HEK293 (cell line): ENCODE measurements around the gene GNB2.

ENCODE experiments used
- GLIS2 ChIP-seq: fragments of 450-650 bp; formaldehyde crosslinking; IDR thresholded peaks from 2 replicates; pipeline ENCODE4 v1.5.1; 2016; ENCODE audit warnings: missing biosample characterization, missing genetic modification characterization
- KLF17 ChIP-seq: fragments of 450-650 bp; formaldehyde crosslinking; IDR thresholded peaks from 2 replicates; pipeline ENCODE4 v1.5.1; 2016; ENCODE audit warnings: missing biosample characterization, missing genetic modification characterization
- KLF7 ChIP-seq: fragments of 450-650 bp; formaldehyde crosslinking; IDR thresholded peaks from 2 replicates; pipeline ENCODE4 v1.5.1; 2016; ENCODE audit warnings: missing biosample characterization, missing genetic modification characterization, borderline replicate concordance
- SALL2 ChIP-seq: fragments of 450-650 bp; formaldehyde crosslinking; IDR thresholded peaks from 2 replicates; pipeline ENCODE4 v1.5.0; 2017; ENCODE audit warnings: missing biosample characterization, mild to moderate bottlenecking, missing genetic modification characterization, borderline replicate concordance
- SP2 ChIP-seq: fragments of 450-650 bp; formaldehyde crosslinking; IDR thresholded peaks from 2 replicates; pipeline ENCODE4 v1.5.1; 2016; ENCODE audit warnings: missing biosample characterization, missing genetic modification characterization
- SP3 ChIP-seq: fragments of 450-650 bp; formaldehyde crosslinking; IDR thresholded peaks from 2 replicates; pipeline ENCODE4 v1.5.1; 2016; ENCODE audit warnings: missing biosample characterization, missing genetic modification characterization
- ZBTB10 ChIP-seq: fragments of 450-650 bp; formaldehyde crosslinking; IDR thresholded peaks from 2 replicates; pipeline ENCODE4 v1.5.1; 2016; ENCODE audit warnings: missing biosample characterization, missing genetic modification characterization
- ZBTB8A ChIP-seq: fragments of 450-650 bp; formaldehyde crosslinking; IDR thresholded peaks from 2 replicates; pipeline ENCODE4 v1.5.1; 2016; ENCODE audit warnings: missing biosample characterization, missing genetic modification characterization
- ZNF132 ChIP-seq: fragments of 450-650 bp; formaldehyde crosslinking; IDR thresholded peaks from 2 replicates; pipeline ENCODE4 v1.5.1; 2017; ENCODE audit warnings: missing biosample characterization, missing genetic modification characterization, borderline replicate concordance
- ZNF146 ChIP-seq: fragments of 450-650 bp; formaldehyde crosslinking; IDR thresholded peaks from 2 replicates; pipeline ENCODE4 v1.5.1; 2016; ENCODE audit warnings: missing biosample characterization, missing genetic modification characterization
- ZNF280D ChIP-seq: fragments of 450-650 bp; formaldehyde crosslinking; IDR thresholded peaks from 2 replicates; pipeline ENCODE4 v1.5.1; 2016; ENCODE audit warnings: missing biosample characterization, missing genetic modification characterization
- ZNF394 ChIP-seq: fragments of 450-650 bp; formaldehyde crosslinking; IDR thresholded peaks from 2 replicates; pipeline ENCODE4 v1.5.1; 2016; ENCODE audit warnings: missing biosample characterization, missing genetic modification characterization, mild to moderate bottlenecking, moderate library complexity, borderline replicate concordance
- ZNF398 ChIP-seq: fragments of 450-650 bp; formaldehyde crosslinking; IDR thresholded peaks from 2 replicates; pipeline ENCODE4 v1.5.1; 2017; ENCODE audit warnings: missing biosample characterization, missing genetic modification characterization
- ZNF501 ChIP-seq: fragments of 450-650 bp; formaldehyde crosslinking; IDR thresholded peaks from 2 replicates; pipeline ENCODE4 v1.5.1; 2016; ENCODE audit warnings: missing biosample characterization, missing genetic modification characterization
- ZNF560 ChIP-seq: fragments of 450-650 bp; formaldehyde crosslinking; IDR thresholded peaks from 2 replicates; pipeline ENCODE4 v1.5.1; 2017; ENCODE audit warnings: missing biosample characterization, missing genetic modification characterization, borderline replicate concordance
- ZNF600 ChIP-seq: fragments of 450-650 bp; formaldehyde crosslinking; IDR thresholded peaks from 2 replicates; pipeline ENCODE4 v1.5.1; 2016; ENCODE audit warnings: missing biosample characterization, missing genetic modification characterization
- ZNF610 ChIP-seq: fragments of 450-650 bp; formaldehyde crosslinking; IDR thresholded peaks from 2 replicates; pipeline ENCODE4 v1.5.1; 2016; ENCODE audit warnings: missing biosample characterization, missing genetic modification characterization, borderline replicate concordance
- ZNF639 ChIP-seq: fragments of 450-650 bp; formaldehyde crosslinking; IDR thresholded peaks from 2 replicates; pipeline ENCODE4 v1.5.1; 2016; ENCODE audit warnings: missing biosample characterization, missing genetic modification characterization
- ZNF692 ChIP-seq: fragments of 450-650 bp; formaldehyde crosslinking; IDR thresholded peaks from 2 replicates; pipeline ENCODE4 v1.5.1; 2016; ENCODE audit warnings: missing biosample characterization, missing genetic modification characterization
- ZNF776 ChIP-seq: fragments of 450-650 bp; formaldehyde crosslinking; IDR thresholded peaks from 2 replicates; pipeline ENCODE4 v1.5.0; 2017; ENCODE audit warnings: missing biosample characterization, missing genetic modification characterization, borderline replicate concordance
- ZSCAN18 ChIP-seq: fragments of 450-650 bp; formaldehyde crosslinking; IDR thresholded peaks from 2 replicates; pipeline ENCODE4 v1.5.1; 2016; ENCODE audit warnings: missing biosample characterization, missing genetic modification characterization
- ZSCAN5A ChIP-seq: fragments of 450-650 bp; formaldehyde crosslinking; IDR thresholded peaks from 2 replicates; pipeline ENCODE4 v1.5.1; 2016; ENCODE audit warnings: missing biosample characterization, missing genetic modification characterization

GNB2 gene

GRCh38 chr7:100705753-100706671, 32.5 kb downstream of the GNB2 start, which contains the start of gene POP7 (continued):
- TF ChIP-seq ZNF398 (tag by site-specific recombination) (peak; percentile 89), SP2 (tag by site-specific recombination) (peak; percentile 94), ZNF776 (no peak), ZNF501 (tag by site-specific recombination) (peak; percentile 70; the same call in 1 of the 2 replicates), ZNF146 (tag by site-specific recombination) (no peak), KLF7 (tag by site-specific recombination) (peak; percentile 43; the same call in 1 of the 2 replicates), ZBTB8A (tag by site-specific recombination) (peak; percentile 91), GLIS2 (tag by site-specific recombination) (peak; percentile 76), ZSCAN18 (tag by site-specific recombination) (no peak), SP3 (tag by site-specific recombination) (peak; percentile 94), ZSCAN5A (tag by site-specific recombination) (0 out of 2 replicates have a peak, but pooled peaks have one; percentile 52), KLF17 (tag by site-specific recombination) (peak; percentile 72; the same call in 1 of the 2 replicates), ZNF394 (tag by site-specific recombination) (peak; percentile 100), ZNF560 (no peak), ZNF692 (tag by site-specific recombination) (no peak; the same call in 1 of the 2 replicates), ZNF600 (no peak; the same call in 1 of the 2 replicates), ZNF280D (no peak), SALL2 (no peak), ZNF639 (tag by site-specific recombination) (peak; percentile 47; the same call in 1 of the 2 replicates), ZNF610 (peak; percentile 8; the same call in 1 of the 2 replicates), ZNF132 (no peak), ZBTB10 (peak; percentile 81)
